Duodenal mucosa (tissue), 2 donors: Measurements from ENCODE around the gene OXCT2.
"Not testable (repeated sequence)": the region's sequence is repeated elsewhere in the genome, so short reads cannot be mapped to it uniquely, and the experiment has no call there.

Source experiments
- H3K27ac ChIP-seq: one replicate; pipeline ENCODE4 v1.7.0; 2013; ENCODE audit warnings: low read depth, low read length
- H3K27me3 ChIP-seq, 2 donors: one replicate each; pipeline ENCODE4 v1.7.0; 2013; ENCODE audit warnings: low read length in 2 of 2, control low read depth in 1 of 2; ENCODE audit not compliant: insufficient read depth in 2 of 2, control insufficient read depth in 1 of 2
- H3K36me3 ChIP-seq, 2 donors: one replicate each; pipeline ENCODE4 v1.7.0; 2013; ENCODE audit warnings: low read length in 2 of 2, control low read depth in 1 of 2; ENCODE audit not compliant: insufficient read depth in 2 of 2, control insufficient read depth in 1 of 2
- H3K4me1 ChIP-seq, 2 donors: one replicate each; pipeline ENCODE4 v1.7.0; 2013; ENCODE audit warnings: low read length in 2 of 2, control low read depth in 1 of 2; ENCODE audit not compliant: insufficient read depth in 2 of 2, control insufficient read depth in 1 of 2
- H3K4me3 ChIP-seq, 2 donors: one replicate each; pipeline ENCODE4 v1.7.0; 2013; ENCODE audit warnings: low read length in 2 of 2, low read depth in 1 of 2
- H3K9ac ChIP-seq, 2 donors: one replicate each; pipeline ENCODE4 v1.7.0; 2013; ENCODE audit warnings: low read length in 2 of 2, low read depth in 1 of 2
- H3K9me3 ChIP-seq, 2 donors: one replicate each; pipeline ENCODE4 v1.7.0; 2013; ENCODE audit warnings: low read length in 2 of 2, control low read depth in 1 of 2; ENCODE audit not compliant: control insufficient read depth in 1 of 2

Gene OXCT2

DNA sequence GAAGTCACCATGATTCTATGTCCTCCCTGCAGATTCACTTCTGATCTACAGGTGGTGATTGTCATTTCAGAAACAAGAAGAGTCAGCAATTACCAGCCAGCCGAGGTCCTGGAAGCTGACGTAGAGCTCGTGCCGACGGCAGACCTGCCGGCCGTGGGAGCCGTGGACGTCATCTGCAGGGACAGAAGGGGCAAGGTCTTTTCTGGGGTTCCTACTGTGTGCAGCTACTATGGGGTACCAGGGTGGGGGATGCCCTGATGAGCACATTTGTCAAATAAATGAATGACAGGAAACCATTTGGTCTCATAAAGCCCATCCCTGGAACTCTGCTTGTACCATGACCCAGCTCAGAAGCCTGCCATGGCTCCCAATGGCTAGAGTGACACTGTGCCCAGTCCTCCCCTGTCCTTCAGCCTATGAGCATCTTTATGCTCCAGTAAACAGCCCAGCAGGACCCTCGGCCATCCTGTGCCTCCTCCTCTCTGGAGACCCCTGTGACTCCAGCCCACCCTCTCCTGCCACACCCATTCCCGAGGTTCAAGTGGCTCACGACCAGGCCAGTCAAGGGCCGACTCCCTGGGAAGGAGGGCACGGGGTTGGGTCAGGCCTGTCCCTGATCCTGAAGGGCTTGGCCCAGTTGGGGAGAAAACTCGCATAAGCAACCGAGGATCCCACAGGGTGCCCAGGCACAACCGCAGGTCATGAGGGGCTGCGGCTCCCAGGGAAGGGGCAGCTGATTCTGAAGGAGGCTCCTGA, 7.4 kb downstream of the OXCT2 start:
- not testable (repeated sequence) for H3K27me3 ChIP-seq, H3K27ac ChIP-seq, H3K4me3 ChIP-seq, H3K9ac ChIP-seq, H3K9me3 ChIP-seq, H3K4me1 ChIP-seq
- H3K36me3 ChIP-seq: peaks cover 0 to 17% of the 10 kb centered on the region in 2 donors

DNA sequence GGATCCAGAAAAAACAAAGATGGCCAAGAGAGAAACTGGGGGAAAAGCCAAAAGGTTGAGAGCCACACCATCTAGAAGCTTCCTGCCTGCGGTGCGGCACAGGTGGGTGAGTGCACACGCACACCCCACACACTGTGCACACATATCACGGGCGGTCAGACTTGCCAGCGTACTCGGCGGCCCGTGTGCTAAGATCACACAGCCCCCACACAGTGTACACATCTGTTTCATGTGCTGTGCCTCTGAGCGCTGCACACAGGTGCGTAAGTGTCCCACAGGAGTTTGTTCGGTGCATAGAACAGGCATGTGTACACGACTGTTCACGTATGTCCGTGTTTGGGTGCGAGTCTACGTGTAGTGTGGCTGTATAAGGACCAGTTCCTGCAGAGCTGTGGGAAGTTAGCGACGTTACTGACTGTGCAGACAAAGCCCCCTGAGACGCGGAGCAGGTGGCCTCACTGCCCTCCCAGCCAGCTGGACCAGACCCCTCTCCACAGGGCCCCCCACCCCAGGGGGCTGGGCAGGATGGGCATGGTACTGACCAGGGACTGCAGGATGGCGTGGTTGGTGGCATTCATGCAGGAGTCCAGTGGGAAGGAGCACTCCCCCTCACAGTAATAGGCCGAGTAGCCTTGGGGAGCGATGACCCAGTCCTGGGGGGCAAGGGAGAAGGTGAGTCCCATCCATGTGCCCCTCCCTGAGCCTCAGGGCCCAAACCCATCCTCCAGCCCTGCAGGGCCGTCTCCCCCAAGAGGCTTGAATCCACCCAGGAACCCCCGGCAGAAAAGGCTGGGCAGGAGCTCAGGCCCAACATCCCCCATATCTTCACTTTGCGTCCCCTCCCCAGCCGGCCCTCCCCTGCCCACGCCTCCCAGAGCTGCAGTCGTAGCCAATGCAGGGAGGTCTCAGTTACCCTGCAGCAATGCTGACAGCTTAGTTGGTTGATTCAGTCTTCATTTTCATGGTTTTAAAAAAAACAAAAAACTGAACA, 8.3 kb downstream of the OXCT2 start:
- Histone ChIP-seq H3K36me3 (peaks cover 0 to 25% of the 10 kb centered on the region in 2 donors), H3K27ac (no peak overlapping the region), H3K4me1 (no peaks in the 10 kb centered on the region), H3K27me3 (no peaks in the 10 kb centered on the region), H3K4me3 (no peak overlapping the region), H3K9me3 (no peaks in the 10 kb centered on the region), H3K9ac (no peak overlapping the region)

DNA sequence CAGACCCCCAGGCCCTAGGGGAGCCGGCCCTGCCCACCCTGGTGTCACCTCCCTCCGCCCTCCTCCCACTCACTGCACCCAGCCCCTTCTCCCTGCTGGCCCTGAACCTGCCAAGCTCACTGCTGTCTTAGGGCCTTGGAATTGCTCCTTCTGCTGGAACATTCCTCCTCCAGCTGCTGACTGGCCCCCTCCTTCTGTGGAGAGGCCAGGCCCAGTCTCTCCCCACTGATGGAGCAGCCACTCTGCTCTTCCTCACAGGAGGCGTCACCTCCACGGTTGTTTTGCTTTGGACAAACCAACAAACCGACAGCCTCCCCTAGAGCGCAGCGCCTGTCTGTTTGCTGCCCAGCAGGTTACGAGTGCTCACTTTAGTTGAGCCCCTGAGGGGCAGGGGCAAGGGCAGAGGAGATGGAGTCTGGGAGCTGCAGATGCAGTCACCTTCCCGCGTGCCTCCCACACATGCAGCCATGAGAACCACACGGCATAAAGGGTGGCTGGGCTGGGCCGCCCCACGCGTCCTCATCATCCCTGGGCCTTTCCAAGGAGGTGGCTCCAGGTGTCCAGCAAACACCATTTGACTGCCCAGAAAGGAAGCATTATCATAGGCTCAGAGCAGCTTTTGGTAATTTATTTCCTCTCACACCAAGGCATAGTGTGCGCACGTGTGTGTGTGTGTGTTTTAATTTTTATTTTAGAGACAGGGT, 9.4 kb downstream of the OXCT2 start:
- H3K27me3 ChIP-seq: no peaks in the 10 kb centered on the region
- no peak overlapping the region for H3K9ac ChIP-seq
- no peak overlapping the region for H3K27ac ChIP-seq
- peaks cover 0 to 36% of the 10 kb centered on the region in 2 donors for H3K36me3 ChIP-seq
- no peak overlapping the region for H3K4me3 ChIP-seq
- H3K9me3 ChIP-seq: no peaks in the 10 kb centered on the region
- H3K4me1 ChIP-seq: no peaks in the 10 kb centered on the region

DNA sequence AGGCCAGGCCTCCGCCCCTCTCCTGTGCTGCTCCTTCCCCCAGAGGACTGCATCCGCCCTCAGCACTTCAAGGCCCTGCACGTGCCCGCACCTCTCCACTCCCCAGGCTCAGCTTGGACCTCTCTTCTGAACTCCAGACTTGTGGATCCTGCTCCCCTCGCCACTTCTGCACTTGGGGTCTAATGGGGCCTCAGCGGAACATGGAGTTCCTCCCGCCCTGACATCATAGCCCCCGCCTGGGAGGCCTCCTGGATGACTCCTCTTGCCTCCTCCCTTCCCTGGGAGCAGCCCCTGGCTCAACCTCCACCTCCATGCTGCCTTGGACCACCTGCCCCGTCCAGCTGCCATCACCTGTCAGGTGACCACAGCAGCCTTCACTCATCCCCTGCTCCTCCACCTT, 10.1 kb downstream of the OXCT2 start:
- H3K36me3 ChIP-seq: peaks cover 0 to 41% of the 10 kb centered on the region in 2 donors
- no peak overlapping the region for H3K9ac ChIP-seq
- H3K4me3 ChIP-seq: no peak overlapping the region
- no peaks in the 10 kb centered on the region for H3K9me3 ChIP-seq
- no peaks in the 10 kb centered on the region for H3K27me3 ChIP-seq
- H3K27ac ChIP-seq: no peak overlapping the region
- H3K4me1 ChIP-seq: no peaks in the 10 kb centered on the region

DNA sequence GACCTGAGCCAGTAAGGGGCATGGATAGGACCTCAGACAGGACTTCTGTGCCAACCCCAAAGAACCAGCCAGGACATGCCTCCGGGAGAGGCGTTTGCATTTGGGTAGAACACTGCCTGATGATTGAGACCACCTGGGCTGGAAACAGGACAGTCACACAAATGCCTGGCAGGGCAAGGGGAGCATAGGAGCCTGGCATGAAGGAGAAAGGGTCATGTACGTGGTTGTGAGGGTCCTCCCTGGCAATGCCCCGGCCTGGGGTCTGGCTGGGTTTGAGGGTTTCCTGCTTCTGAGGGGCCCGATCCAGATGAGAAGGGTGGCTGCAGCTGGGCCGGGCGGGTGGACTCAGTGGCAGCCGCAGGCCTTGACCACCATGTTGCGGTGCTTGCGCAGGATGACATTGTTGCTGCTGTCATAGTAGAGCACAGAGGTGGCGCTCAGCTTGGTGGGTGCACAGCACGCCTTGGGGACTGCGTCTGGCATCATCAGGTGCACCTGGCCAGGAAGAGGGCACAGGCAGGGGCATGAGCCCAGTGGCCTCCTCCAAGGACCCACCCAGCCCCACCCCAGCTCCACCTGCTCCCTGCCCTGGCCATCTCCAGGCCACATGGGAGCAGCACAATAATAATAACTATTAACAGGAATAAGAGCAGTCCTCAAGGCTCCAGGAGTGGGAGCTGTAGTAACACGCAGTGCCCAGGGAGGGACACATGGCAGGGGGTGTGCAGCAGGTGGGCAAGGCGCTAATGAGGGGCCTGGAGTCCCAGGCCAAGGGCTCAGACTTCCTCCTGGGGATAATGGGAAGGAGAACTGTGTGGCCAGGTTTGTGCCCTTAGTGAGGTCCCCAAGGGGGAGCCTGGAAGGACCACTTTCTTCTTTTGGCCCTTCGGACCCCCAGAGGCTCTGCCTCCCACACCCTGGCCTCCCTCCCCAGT, 10.8 kb downstream of the OXCT2 start:
- Histone ChIP-seq H3K9me3 (no peaks in the 10 kb centered on the region), H3K4me3 (no peak overlapping the region), H3K36me3 (peaks cover 5 to 48% of the 10 kb centered on the region in 2 donors), H3K27ac (no peak overlapping the region), H3K4me1 (no peaks in the 10 kb centered on the region), H3K9ac (no peak overlapping the region), H3K27me3 (no peaks in the 10 kb centered on the region)

DNA sequence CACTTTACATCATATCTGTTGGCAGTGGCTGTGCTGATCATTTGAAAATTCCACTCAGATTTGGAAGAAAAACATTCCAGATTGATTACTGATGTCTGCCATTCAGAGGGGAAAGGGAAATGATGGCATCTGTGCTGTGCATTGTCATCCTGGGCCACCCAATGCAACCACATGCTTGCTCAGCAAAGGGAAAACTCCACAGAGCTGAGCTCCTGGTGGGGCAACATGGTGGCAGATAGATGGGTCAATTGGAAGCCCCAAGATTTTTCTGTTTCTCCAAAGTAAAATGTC, 11.8 kb downstream of the OXCT2 start:
- H3K36me3 ChIP-seq: peaks cover 13 to 57% of the 10 kb centered on the region in 2 donors
- no peaks in the 10 kb centered on the region for H3K4me1 ChIP-seq
- no peak overlapping the region for H3K4me3 ChIP-seq
- no peak overlapping the region for H3K9ac ChIP-seq
- H3K27ac ChIP-seq: no peak overlapping the region
- H3K27me3 ChIP-seq: no peaks in the 10 kb centered on the region
- H3K9me3 ChIP-seq: no peaks in the 10 kb centered on the region

DNA sequence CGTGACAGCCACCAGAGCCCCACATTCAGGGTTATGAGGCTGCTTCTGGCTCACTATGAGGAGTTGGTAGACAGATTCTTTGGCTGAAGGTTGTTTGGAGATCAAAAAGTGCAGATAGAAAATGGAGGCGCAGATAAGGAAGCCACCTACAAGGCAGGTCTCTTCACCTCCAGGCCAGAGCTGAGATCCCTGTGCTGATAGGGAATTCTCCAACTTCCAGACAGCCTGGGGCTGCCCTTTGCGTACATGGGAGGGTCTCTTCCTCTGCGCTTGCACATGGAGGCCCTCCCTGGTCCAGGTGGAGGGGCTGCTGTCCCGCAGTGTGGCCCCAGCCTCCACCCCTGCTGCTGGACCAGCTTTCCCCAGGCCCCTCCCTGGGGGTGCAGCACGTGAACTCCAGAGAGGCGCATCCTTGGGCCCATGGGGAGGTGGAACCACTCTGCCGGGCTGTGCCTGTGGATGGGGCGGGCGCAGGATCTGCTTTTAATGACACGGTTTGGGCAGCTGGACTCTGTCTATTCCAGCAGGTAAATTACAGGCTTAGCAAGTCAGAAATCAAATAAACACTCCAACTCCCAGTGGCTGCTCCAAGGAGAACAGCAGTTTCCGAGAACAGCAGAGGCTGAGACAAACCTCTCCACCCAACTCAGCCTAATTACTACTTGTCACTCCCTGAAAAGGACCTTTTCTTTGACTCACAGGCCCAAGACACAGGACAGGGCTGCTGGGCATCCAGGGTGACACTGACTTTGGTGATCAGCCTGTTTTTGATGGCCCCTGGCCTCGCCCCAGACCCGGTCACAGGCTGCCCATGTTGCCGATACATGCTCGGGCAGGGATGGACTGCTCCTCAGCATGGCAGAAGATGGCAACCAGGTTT, 12.4 kb downstream of the OXCT2 start:
- no peaks in the 10 kb centered on the region for H3K9me3 ChIP-seq
- no peak overlapping the region for H3K9ac ChIP-seq
- H3K4me3 ChIP-seq: no peak overlapping the region
- H3K27ac ChIP-seq: no peak overlapping the region
- no peaks in the 10 kb centered on the region for H3K27me3 ChIP-seq
- peaks cover 13 to 63% of the 10 kb centered on the region in 2 donors for H3K36me3 ChIP-seq
- H3K4me1 ChIP-seq: no peaks in the 10 kb centered on the region

DNA sequence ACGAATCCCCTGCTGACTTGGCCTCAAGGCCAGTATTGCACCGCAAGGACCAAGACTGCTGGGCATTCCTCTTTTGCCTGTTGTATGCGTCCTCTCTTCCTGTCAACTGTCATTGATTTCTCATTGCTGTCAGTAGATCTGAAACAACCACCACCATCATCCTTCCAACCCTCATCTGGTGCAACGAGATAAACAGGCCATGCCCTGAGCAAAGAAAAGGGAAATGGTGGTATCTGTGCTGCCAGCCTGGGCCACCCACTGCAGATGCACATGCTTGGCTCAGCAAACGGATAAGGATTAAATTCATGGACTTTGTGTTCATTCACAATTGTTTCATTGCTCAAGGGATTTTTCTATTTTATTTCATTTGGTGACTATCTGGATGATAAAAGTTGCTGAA, 13.6 kb downstream of the OXCT2 start:
- H3K27ac ChIP-seq: no peak overlapping the region
- no peaks in the 10 kb centered on the region for H3K27me3 ChIP-seq
- no peak overlapping the region for H3K9ac ChIP-seq
- no peaks in the 10 kb centered on the region for H3K9me3 ChIP-seq
- H3K4me1 ChIP-seq: no peaks in the 10 kb centered on the region
- peaks cover 25 to 73% of the 10 kb centered on the region in 2 donors for H3K36me3 ChIP-seq
- H3K4me3 ChIP-seq: no peak overlapping the region
